ENCODE data around the gene LHX6. TPM values are rescaled to one million over a fixed set of nuclear protein-coding genes. Genes with fewer than 3 reads are reported as not detected.

Gene LHX6
- total and polyA plus RNA-seq, 2 of the 13 experiments (the other 11 are each of a cell fraction or from before 2014, with no cell fraction given) = 1.1 to 1.3 TPM

GRCh38 chr9:122192914-122193525 is 35.7 kb downstream of the LHX6 start:
- no peak overlapping the region for H2AFZ ChIP-seq (ENCODE audit: low read length)
- 37% methylated on average over 16 of the region's 16 CpGs for WGBS (ENCODE audit: low lambda C conversion rate)
- no peak overlapping the region for H3K4me2 ChIP-seq (ENCODE audit: low read depth, low read length)
- no peaks in the 10 kb centered on the region for H3K9me3 ChIP-seq (ENCODE audit: low read length)
- H3K79me2 ChIP-seq (ENCODE audit: insufficient read depth, low read length) = no peaks in the 10 kb centered on the region
- FAIRE-seq (no peak), DNase-seq (ENCODE audit: low spot score) (no peak), ATAC-seq (no peak)
- ChIA-PET POLR2A (no interaction called here), CTCF (ENCODE audit: low intra/inter-chr PET ratio, low total read pairs) (no interaction called here)
- H3K4me1 ChIP-seq (ENCODE audit: insufficient read depth, low read length) = peaks cover 66% of the 10 kb centered on the region
- no peak overlapping the region for H3K27ac ChIP-seq (ENCODE audit: extremely low read length, insufficient read depth, low read length)
- H3K9ac ChIP-seq (ENCODE audit: insufficient read depth, low read depth, low read length) = no peak overlapping the region
- in situ Hi-C loops (cut with HindIII; ENCODE audit: extremely low pct_ligation_motif_present, low pct_unique_long_range_greater_than_20kb) = no loop called here
- intact Hi-C loops (cut with micrococcal nuclease; ENCODE audit: unreplicated experiment) = no loop called here
- no TSS peak for BruUV-seq (replicated peaks)
- H4K20me1 ChIP-seq (ENCODE audit: insufficient read depth, low read length) = no peaks in the 10 kb centered on the region
- H3K4me3 ChIP-seq (replicated peaks in 1 of 3; ENCODE audit: insufficient read depth in 1 of 3, low read depth in 2 of 3, low read length in 3 of 3) = no peak overlapping the region
- H3K27me3 ChIP-seq (ENCODE audit: control insufficient read depth in 1 of 2, insufficient read depth in 2 of 2, low read length in 2 of 2) = no peaks in the 10 kb centered on the region
- H3K36me3 ChIP-seq (replicated peaks in 1 of 2; ENCODE audit: control insufficient read depth in 1 of 2, insufficient read depth in 2 of 2, low read length in 2 of 2) = no peaks in the 10 kb centered on the region
- TF ChIP-seq ZNF276 (CRISPR knock-in tag; IDR thresholded peaks at IDR 0.05; ENCODE audit: low read depth) = no peak
- no peak for TF ChIP-seq ATF3 (CRISPR knock-in tag; IDR thresholded peaks at IDR 0.05)
- no peak for TF ChIP-seq HDAC6 (IDR thresholded peaks at IDR 0.05; ENCODE audit: low read depth, low read length)
- no peak for TF ChIP-seq ZNF605 (CRISPR knock-in tag; IDR thresholded peaks at IDR 0.05)
- no peak for TF ChIP-seq TFAP4 (IDR thresholded peaks at IDR 0.05; ENCODE audit: borderline replicate concordance, low read depth)
- no peak for TF ChIP-seq THRA (CRISPR knock-in tag; IDR thresholded peaks at IDR 0.05; ENCODE audit: borderline replicate concordance)
- TF ChIP-seq ZNF17 (CRISPR knock-in tag; IDR thresholded peaks at IDR 0.05) = no peak
- TF ChIP-seq ZSCAN25 (CRISPR knock-in tag; IDR thresholded peaks at IDR 0.05) = no peak
- no peak for TF ChIP-seq ZBTB25 (CRISPR knock-in tag; IDR thresholded peaks at IDR 0.05)
- no peak for TF ChIP-seq HNF1A (IDR thresholded peaks at IDR 0.05; ENCODE audit: low read depth)
- TF ChIP-seq HNF1A (CRISPR knock-in tag; IDR thresholded peaks at IDR 0.05; ENCODE audit: borderline replicate concordance) = no peak

Data from HepG2 (cell line).